HG02623 (cell line): ENCODE results near the gene FOXJ3.

Experiments
- ATAC-seq: cut with Tn5 transposase; IDR thresholded peaks from one replicate; pipeline ENCODE4 v1.9.1; 2021; ENCODE audit warnings: moderate library complexity; ENCODE audit not compliant: unreplicated experiment

FOXJ3 gene

DNA sequence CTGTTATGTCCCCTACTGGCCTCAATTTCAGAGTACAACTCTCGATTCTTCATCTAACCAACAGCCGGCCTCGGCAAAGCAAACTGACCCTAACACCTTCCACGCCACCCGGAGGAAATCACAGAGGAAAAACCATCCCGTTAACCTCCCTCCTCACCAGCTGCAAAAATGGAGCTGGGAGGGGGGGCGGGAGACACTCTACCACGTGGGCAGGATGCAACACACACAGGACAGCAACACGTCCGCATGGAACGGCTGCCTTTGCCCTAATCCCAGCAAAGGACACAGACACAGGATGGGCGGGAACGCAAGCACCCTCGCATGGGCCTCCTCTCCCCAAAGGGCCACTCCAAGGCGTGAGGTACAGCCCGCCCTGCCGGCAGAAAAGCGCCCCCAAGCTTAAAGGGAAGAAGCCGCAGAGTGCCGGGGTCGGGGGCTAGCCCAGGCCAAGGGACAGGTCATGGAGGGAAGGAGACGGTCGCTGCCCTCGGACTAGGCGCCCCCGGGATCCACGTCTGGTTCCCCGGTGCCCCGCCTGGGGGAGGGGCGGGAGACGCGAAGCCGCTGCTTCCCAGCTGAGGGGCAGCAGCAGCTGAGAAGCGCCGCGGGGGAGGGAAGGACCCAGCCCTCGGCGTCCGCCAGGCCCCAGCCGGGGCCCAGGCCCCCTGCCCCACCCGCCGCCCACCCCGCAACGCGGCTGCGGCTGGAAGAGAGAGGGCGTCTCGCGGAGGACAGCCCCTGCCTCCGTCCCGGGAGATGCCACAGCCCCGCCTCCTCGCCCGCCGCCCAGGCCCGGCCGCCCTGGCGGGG lies 590 bp downstream of the FOXJ3 start:
- ATAC-seq, result peak; percentile 46

DNA sequence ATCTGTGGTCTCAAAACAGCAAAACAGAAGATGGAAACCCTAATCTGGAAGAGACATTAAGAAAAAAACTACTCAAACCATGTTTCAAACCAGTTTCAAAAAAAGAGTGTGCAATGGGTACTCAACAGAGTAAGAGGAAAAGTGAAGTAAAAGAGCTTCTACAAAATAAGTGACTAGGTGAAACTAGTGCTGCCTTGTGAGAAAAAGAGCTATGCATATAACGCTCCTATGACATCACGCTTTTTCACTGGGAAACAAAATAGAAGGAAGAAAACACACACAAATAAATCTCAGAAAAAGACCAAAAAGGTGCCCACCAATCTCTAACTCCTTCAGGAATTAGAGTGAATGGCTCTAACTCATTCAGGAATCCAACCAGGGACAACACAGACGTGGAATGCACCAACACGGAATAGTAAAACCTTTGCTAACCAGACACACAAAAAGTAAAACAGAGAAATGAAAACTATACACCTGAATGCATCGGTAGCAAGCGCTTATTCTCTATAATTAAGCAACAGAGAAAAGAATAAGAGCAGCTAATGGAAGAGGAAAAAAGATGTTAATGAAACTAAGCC lies 1.3 kb downstream of the FOXJ3 start:
- ATAC-seq, result no peak

DNA sequence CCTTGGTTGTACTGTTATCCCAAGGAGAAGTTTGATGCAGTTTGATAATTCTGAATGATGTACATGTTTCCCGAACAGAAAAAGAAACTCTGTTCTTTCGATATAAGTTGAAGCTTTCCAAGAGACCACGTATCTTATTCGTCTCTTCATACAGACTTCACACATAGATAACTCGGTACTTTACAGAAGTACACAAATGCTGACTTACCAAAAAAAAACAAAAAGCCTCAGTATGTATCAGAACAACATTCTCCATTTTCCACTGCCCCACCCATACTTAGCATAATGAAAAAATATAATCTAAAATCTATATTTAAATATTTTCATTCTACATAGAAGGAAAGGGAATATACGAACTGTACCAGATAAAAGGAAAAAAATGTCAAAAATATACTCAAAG lies 2.2 kb downstream of the FOXJ3 start:
- ATAC-seq, result no peak

DNA sequence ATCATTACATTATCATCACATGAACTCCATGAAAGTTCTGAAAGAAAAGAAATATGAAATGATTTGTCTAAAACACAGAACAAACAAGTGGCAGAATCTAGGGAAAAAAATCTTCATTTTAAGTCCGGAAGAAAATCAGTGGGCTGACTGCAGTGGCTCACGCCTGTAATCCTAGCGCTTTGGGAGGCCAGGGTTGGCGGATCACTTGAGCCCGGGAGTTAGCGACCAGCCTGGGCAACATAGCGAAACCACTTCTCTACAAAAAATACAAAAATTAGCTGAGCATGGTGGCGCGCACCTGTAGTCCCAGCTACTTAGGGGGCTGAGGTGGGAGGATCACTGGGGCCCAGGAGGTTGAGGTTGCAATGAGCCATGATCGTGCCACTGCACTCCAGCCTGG lies 4.8 kb downstream of the FOXJ3 start:
- ATAC-seq, result no peak

DNA sequence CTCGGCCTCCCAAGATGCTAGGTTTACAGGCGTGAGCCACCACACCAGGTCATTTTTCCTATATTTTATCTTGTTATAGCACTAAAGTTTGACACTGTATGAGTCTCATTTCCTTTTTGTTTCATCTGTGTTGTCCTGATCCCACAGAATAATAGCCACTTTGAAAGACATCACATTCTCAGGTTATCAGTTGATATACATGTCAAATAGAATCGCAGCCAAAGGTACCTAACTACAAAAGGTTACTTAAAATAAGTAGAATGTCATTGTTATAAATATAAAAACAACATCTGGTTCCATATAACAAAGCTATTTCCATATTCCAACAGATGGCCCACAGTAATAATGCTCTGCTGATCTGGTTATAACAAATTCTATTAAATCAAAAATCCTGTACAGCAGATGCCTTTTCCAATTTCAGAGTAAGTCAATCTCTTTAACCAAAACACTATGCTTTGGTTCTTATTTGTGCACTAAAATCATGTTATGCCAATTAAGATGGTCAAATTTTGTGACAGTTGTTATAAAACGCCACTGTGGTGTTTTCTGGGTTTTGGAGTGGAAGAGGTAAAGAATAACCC lies 6.0 kb downstream of the FOXJ3 start:
- no peak for ATAC-seq

DNA sequence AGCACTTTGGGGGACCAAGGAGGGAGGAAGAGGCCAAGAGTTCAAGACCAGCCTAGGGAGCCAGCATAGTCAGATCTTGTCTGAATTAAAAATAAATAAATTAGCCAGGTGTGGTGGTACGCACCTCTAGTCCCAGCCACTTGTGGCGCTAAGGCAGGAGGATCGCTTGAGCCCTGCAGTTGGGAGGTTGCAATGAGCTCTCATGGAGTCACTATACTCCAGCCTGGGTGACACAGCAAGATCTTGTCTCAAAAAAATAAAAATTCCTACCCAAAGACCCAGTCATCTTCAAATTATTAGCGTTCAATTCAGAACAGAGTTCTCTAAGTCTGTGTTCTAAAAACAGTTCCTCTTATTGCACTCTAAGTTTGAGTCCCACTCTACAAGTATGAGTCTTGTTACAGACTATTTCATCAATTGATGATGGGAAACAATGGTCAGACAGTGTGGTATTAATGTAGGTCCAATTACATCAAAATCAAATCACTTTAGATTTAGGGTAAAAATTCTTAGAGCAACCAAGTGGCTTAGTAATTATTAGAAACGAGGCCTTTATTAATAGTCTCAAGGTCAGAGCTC lies 6.9 kb downstream of the FOXJ3 start:
- no peak for ATAC-seq

DNA sequence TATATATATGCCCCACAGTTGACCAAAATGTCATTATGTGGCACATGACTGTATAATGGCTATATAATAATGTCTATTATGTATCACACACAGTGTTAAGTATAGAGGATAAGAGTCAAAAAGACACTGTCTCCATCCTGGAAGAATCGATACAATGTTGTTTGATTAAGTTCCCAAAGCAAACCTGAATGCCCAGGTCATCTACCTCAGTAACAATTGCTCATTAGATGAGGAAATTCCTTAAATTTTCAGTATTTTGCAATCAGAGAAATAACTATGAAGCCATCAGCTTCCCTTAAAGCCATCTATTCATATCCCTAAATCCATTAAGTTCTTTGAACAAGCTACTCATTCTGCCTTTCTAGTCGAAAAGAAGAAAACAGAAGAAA lies 10.0 kb downstream of the FOXJ3 start:
- ATAC-seq, result no peak

DNA sequence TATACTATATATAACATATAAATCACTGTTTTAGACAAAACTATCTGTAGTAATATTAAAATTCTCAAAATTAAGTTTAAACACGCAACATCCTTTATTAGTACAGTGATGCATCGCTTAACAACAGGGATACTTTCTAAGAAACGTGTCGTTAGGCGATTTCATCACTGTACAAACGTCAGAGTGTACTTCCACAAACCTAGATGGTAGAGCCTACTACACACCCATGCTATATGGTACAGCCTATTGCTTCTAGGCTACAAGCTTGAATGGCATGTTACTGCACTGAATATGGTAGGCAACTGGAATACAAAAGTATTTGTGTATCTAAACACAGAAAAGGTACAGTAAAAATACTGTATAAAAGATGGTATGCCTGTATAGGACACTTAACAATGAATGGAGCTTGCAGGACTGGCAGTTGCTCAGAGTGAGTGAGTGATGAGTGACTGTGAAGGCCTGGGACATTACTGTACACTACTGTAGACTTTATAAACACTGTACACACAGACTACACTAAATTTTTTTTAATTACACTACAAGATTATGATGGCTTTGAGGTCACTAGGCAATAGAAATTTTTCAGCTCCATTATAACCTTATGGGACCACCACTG lies 10.5 kb downstream of the FOXJ3 start:
- no peak for ATAC-seq

DNA sequence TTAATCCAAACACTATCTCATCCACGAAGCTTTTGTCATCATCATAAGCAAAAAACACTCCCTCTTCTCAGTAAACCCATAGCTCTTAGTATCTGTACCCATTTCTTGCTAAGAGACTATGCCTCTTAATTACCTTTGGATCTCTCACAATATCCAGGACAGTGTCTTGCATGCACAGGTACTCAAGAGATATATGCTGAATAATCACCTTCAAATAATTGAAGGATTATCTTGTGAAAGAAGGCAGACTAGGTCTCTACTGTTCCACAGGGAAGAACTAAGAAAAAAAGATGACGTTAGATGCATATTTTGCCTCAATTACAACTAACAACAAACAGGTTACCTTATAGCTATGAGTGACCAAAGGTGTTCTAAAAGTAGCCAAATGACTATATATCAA lies 11.5 kb downstream of the FOXJ3 start:
- ATAC-seq, result no peak

DNA sequence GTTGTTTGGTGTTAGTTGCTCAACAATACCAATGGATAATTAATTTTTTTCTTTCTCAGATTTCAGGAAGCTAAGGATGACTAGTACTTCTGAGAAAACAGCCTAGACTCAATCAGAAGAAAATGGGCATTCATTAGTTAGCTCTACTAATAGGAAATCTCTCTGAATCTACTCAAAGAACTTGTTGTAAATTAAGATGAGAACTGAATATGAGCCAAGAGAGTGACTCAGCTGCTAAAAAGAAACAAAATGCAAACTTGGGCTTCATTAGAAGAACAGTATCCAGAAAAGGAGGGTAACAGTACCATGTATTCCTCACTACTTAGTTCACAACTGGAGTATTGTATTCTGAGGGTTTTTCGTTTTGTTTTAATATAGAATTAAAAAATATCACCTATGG lies 12.5 kb downstream of the FOXJ3 start:
- no peak for ATAC-seq

DNA sequence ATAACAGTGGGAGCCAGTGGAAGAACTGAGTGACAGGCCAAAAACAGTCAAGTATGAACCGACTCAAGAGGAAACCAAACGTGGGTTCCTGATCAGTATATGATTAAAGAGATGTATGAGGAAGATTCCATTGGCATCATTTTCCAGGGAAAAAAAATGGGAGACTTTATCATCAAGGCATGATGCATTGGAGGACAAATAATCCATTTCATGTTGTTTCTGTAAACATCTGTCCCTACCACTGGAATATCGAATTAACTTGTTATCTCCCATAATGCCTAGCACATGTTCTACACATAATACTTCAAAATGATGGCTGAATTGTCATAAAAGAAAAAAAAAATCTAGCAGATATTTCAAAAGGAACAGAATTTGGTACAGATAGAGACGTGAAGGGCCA lies 13.3 kb downstream of the FOXJ3 start:
- ATAC-seq, result no peak

DNA sequence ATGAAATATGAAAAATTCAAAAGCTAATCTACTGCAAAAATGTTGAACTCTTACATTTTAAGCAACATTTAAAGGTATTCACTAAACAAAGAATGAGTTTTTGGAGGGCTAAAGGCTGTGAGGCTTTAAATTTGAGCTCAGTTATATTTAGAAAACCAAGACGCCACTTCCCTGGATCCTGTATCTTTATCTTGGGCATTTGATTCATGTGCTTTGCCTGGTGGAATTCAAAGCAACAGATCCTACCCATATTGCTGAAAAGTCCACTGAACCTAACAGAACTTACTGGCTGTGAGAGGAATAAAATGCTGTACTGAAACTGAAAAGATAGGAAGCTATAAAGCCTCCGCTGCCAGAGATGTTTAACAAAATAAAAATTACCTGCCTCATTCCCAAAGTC lies 14.3 kb downstream of the FOXJ3 start:
- ATAC-seq, result no peak

DNA sequence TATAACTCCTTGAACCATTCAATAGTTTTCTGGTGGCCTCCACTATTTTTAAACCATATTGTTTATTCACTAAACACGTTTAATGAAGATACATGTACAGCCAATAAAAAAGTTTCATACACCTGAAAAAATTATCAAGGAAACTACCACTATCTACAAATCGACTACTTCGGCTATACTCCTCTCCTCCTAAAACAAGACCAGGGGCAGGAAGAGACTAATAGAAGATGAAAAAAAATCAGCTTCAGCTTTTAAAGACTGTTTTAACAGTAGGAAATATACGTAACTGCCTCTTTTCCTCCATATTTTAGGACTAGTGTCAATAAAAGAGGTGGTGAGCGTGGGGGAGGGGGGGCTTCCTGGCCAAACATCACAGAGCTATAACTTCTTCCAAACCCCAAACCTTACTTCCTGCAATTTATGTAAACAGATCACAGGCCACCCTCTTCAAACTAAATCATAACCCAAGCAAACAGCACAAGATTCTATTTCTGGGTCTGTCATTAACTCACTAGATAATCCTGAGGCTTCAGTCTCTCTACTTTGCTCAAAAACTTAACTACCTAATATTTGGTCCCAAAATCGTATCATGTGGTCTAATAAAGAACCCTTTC lies 15.1 kb downstream of the FOXJ3 start:
- no peak for ATAC-seq

DNA sequence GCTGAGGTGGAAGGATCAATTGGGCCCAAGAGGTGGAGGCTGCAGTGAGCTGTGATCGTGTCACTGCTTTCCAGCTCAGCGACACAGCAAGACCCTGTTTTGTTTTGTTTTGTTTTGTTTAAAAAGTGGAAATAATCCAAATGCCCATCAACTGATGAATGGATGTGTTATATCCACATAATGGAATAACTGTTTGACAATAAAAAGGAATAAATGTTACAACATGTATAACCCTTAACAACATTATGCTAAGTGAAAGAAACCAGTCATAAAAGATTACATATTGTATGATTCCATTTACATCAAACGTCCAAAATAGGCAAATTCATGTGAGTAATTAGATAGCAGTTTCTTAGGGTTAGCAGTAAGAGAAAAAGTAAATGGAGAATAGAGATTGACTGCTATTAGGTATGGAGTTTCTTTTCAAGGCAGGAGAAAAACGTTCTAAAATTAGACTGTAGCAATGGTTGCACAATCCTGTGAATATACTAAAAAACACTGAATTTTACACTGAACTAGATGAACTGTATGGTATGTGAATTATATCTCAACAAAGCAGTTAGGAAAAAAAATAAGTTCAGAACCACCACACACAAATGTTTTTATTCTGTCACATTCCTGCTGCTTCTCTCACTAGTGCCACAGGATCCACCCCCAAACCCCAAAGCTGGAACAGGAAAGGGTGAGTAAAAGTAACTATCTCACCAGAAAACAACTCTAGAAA lies 15.7 kb downstream of the FOXJ3 start:
- no peak for ATAC-seq

DNA sequence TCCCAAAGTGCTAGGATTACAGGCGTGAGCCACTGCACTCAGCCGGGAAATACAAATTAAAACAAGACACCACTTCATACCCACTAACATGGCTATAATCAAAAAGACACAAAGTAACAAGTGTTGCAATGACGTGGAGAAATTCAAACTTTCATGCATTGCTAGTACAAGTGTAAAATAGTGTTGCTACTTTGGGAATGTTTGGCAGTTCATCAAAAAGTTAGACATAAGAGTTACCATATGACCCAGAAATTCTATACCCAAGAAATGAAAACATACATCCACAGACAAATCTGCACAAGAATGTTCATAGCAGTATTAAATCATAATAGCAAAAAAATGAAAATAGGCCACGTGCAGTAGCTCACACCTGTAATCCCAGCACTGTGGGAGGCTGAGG lies 16.4 kb downstream of the FOXJ3 start:
- ATAC-seq, result no peak

DNA sequence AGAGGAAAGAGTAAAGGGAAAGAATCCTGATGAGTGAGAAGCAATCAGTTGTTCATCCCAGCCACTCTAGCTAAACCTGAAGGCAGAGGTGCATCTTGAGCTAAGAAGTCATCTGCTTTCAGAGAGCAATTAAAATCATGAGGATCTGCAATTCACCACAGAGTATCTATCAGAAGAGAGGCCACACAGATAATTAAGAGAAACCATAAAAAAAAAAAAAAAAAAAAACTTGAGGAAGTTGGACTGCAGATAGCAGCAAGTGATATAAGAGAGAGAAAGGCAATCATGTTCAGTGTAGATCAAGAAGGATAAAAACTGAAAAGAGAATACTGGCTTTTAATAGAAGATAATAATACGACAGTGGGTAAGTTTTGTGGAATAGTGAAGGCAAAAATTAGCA lies 17.7 kb downstream of the FOXJ3 start:
- ATAC-seq, result no peak

DNA sequence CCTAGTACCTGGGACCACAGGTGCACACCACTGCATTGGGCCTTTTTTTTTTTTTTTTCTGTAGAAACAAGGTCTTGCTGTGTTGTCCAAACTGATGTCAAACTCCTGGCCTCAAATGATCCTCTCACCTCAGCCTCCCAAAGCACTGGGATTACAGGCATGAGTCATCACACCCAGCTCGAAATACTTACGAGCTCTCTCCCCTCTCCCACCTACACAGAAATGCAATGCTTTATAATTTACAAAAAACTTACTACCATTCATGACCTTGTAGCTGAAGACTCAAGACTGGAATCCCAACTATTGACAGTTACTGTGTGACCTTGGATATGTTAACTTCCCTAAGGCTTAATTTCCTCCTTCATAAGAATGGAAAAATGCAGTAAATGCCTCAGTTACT lies 18.7 kb downstream of the FOXJ3 start:
- no peak for ATAC-seq

DNA sequence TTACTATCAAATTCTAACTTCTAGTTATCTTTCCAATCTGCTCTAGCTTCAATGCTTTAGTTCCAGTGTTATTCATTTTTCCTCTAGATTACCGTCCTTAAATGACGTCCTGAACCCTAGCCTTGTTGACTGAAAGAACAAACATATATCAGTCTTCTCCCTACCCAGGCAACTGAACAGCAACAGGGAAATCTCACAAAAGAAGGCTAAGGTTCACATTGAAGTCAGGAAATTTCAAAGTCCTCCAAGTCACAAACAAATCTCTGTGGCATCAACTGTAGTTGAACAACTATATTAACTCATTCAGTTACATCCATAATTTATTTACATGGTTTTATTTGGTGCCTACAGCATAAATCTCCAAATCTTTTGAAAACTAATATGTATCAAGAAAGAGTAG lies 19.5 kb downstream of the FOXJ3 start:
- no peak for ATAC-seq

DNA sequence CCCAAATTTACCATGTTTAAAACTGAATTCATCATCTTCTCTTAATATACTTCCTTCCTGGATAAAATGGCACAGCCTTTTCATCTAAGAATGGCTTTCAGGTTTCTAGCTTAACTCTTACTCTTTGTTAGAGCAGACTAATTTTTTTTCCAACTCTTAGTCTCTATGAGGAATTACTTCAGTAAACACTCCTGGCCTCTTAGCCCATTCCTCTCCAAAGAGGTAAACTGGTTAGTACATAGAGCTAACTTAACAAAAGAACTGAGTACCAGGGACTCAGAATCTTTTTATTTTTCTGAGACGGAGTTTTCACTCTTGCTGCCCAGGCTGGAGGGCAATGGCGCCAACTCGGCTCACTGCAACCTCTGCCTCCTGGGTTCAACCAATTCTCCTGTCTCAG lies 21.1 kb downstream of the FOXJ3 start:
- no peak for ATAC-seq

DNA sequence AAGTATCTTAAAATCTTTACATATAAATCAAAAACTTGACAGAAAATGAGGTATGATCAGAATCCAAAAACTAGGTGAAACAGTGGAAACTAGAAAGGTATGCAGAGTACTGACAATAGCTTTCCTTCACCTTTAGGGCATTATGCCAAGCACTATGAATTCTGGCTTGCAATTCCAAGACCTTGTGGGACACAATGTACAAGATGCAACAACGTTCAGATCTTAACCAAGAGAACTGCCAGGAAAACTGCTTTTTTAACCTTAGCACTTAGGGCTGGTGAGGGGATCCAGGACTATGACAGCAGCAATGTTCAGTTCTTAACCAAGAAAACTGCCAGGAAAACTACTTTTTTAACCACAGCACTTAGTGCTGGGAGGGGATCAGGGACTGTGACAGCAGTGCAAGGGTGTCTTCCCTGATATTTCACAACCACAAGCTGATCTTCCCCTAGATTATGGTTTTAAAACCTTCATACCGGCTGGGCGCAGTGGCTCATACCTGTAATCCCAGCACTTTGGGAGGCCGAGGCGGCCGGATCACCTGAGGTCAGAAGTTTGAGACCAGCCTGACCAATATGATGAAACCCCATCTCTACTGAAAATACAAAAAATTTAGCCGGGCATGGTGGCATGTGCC lies 22.3 kb downstream of the FOXJ3 start:
- no peak for ATAC-seq
